ENCODE data around the gene DOCK4.

- TF ChIP-seq CTCF (conservative IDR thresholded peaks at IDR 0.05; ENCODE audit: low read length), result no peak
- no peak for TF ChIP-seq EZH2phosphoT487 (IDR thresholded peaks at IDR 0.05; ENCODE audit: borderline replicate concordance)
Measured at GRCh38 chr7:112116894-112117293, 89.3 kb downstream of the DOCK4 start.
